HG02943 (cell line): ENCODE data around the gene RPUSD2.

Source experiments
- ATAC-seq: cut with Tn5 transposase; IDR thresholded peaks from one replicate; pipeline ENCODE4 v1.9.1; 2021; ENCODE audit warnings: mild to moderate bottlenecking, low read depth, moderate library complexity; ENCODE audit not compliant: unreplicated experiment

Gene RPUSD2

DNA sequence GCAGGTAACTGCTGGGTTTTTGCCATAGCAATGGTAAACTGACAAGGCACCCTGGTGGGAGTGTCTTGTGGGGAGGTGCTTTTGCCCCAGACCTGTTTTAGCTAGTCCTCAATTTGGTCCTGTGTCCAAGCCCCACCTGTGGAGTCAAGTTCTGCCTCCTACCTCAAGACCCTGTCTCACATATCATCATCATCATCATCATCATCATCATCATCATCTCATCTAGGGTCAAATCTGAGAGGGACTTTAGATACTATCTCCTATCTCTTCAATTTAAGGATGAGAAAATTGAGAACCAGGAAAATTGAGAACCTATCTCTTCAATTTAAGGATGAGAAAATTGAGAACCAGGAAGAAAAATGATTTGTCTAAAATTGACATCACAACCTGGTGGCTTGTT, 34.8 kb downstream of the RPUSD2 start:
- ATAC-seq, result no peak

DNA sequence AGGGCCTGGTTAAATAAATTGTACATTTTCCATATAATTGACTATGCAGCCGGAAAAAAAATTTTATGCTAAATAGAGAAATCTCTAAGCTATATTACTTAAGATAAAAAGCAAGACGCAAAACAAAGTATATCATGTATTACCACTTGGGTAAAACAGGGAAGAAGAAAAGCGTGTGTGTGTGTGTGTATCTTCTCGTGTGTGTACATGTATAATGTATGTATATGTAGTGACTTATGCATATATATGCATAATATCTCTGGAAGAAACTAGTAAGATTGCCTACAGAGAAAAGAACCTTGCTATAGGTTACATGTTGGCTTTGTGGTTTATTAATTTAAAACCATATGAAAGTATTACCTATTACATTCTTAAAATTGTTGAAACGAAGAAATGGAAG, 44.0 kb downstream of the RPUSD2 start:
- ATAC-seq, result no peak

DNA sequence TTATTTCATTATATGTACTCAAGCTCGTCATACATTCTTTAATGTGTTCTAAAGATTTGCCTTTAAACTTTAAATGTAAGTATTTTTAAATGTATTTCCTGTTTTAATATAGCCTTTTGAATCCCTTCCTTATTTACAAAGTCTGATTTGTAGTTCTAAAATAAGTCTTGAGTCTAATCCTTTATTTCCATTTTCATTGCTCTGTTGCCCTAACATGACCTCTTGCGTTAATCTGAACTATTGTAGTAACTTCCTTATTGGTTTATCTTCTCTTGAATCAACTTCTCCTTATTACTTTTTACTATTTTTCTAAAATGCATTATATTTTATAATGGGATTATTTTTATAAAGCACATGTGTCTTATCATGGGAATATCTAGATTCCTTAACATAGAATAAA, 48.9 kb downstream of the RPUSD2 start:
- ATAC-seq, result no peak

DNA sequence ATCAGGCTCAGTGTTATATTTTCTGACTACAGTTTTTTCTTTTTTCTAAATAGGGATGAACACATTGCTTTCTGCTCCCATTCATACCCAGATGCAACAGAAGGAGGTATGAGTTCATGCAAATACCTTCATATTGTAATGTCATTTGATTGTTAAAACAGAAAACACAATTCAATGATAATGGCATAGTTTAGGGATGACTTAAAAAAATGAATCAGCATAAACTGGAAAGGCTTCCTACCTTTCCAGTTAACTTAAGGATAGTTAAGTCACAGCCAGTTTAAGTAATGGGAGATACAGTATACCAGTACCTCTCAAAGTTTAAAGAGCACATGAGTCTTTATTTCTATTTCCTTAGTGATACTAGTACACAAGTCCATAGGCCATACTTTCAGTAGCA, 49.8 kb downstream of the RPUSD2 start:
- no peak for ATAC-seq

DNA sequence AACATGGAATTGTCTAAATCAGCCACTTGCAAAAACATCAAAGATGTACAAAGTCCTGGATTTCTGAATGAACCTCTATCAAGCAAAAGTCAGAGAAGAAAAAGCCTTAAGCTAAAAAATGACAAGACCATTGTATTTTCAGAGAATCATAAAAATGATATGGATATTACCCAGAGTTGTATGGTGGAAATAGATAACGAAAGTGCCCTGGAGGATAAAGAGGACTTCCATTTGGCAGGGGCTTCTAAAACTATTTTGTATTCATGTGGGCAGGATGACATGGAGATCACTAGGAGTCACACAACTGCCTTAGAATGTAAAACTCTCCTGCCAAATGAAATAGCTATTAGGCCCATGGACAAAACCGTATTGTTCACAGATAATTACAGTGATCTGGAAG, 54.3 kb downstream of the RPUSD2 start:
- ATAC-seq, result no peak
